GM19324 (cell line): ENCODE data around the gene S100A10.

Experiments
- ATAC-seq: cut with Tn5 transposase; IDR thresholded peaks from one replicate; pipeline ENCODE4 v1.9.1; 2021; ENCODE audit warnings: mild to moderate bottlenecking, moderate library complexity; ENCODE audit not compliant: unreplicated experiment, low FRiP score

The S100A10 gene

GRCh38 chr1:151968058-151968457, 25.6 kb downstream of the S100A10 start:
- no peak for ATAC-seq

DNA sequence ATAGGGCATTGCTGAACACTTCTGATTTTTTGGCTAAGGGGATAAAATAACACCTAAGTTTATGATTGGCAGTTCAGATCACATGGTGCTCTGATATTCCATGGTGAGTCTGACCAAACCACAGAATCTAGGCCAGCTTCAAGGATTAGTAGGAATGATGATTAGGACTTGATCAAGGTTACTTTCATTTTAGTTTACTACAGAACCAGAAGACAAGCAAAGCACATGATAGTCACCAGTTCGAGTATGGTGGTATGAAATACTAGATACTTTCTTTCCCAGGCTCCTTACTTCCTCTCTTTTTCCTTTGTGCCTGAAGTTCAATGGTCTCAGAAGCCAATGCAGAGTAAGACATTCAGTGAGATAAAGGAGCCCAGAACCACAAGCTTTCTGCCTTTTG, 26.6 kb downstream of the S100A10 start:
- no peak for ATAC-seq

DNA sequence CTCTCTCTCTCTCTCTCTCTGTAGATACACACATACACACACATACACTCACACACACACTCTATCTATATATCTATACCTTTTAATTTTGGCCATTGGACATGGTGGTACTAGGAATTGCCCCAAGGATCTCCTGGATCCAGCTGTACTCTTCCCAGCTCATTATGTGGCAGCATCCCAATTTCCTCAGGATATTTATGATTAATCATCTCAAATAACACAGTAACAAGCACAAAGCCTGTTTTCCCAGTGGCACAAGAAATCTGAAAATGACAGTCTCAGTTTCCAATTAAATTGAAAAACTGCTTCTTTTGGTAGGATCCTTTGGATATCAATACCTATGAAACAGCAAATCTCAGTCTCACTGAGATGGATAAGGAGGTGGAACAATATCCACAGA, 27.6 kb downstream of the S100A10 start:
- no peak for ATAC-seq

- no peak for ATAC-seq
Measured at GRCh38 chr1:151964510-151964909, 29.1 kb downstream of the S100A10 start.

DNA sequence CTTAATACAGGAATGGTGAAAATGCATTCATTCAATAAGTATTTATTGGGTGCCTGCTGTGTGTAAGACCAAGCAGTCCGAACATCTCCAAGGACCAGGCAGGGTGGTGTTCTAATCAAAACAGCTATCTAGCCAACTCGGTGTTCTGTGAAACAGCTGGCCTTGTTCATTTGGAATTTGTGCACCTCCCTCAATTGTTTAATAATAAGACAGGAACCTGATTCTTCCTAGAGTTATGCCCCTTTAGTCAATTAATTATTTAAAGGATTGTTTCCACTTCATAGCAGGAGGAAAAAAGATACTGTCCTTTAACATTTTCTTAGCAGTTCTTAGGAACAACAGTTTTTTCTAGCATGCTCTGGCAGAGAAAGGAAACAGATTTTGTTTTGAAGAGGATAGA, 30.4 kb downstream of the S100A10 start:
- ATAC-seq: no peak

- no peak for ATAC-seq
Measured at GRCh38 chr1:151961833-151962232, 31.8 kb downstream of the S100A10 start.

DNA sequence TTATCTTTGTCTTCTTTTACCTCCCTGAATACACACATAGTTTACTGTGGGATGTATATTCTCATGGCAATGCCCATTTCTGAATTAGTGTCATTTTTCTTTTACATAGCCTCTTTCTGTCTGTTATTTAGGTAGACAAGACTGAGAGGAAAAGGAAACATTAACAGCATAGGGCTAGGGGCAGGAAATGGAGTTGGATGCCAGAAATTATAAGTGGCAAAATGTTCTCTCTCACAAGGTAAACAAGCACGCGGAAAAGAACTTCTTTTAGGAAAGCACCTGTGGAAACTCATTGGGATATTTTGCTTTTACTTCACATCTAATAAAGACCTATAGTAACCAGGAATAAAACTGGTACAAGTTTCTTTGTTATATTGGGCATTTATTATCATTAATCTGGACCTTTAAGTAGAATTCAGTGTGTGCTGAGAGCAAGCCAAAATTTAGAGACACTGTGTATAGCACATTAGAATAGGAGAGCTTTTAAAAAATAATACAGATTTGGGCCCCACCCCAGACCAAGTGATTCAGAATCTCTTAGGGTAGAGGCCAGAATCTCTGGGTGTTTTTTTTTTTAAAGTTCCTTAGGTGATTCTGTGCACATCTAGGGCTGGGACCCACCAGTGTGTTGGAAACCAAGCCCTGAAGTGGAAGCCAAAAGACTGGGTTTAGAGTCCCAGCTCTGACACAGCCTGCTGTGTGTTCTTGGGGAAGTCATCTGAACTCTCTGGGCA, 32.7 kb downstream of the S100A10 start:
- no peak for ATAC-seq

- ATAC-seq: no peak
Measured at GRCh38 chr1:151958959-151959358, 34.7 kb downstream of the S100A10 start.

DNA sequence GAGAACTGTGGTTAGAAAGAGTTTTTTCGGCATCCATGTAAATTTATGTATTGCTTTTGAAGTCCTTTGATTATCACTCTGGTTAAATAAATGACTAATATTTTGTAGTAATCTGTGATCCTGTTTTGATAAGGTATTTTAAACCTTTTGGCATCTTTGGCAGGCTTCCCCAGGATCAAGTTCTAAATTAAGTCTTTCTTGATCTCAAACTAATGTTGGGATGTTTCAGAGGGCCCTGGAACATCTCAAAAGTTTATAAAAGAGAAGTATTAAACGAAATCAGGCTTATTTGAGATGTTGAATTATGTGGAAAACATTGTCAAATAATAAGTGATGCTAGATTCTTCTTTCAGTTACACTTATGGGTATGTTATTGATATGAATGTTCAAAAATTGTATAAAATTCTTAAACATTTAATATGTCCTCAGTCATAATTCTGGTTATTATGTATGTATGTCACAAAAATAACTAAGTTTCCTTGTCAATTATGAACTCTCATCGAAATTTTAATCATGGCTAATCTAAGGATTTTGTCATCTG, 36.6 kb downstream of the S100A10 start:
- no peak for ATAC-seq

DNA sequence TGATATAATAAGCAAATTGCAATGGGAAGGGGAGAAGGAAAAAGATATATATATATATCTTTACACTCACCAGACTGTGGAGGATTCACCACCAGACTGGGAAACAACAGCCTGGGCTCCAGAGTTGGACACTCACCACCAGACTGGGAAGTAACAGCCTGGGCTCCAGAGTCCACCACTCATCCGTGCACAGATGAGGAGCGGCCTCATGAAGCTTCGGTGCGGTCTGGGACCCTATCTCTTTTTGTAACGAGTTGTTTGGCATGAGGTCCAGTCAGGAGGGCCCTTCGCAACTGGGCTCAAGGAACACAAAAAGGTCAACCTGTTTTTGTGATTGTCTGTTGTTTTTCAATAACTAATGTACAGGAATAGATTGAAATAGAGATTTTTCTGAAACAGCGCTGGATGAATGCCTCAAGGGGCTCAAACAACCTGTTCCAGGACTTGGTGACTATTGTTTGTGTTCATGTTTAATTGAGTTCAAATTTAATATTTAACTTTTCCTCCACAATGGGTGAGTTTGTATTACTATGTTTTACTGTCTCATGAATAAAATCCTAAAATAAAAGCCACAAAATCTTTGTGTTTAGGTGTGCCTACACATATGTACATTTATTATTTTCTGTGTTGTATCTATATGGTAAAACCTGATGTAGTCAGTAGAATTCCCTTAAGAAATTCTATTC, 40.1 kb downstream of the S100A10 start:
- no peak for ATAC-seq

DNA sequence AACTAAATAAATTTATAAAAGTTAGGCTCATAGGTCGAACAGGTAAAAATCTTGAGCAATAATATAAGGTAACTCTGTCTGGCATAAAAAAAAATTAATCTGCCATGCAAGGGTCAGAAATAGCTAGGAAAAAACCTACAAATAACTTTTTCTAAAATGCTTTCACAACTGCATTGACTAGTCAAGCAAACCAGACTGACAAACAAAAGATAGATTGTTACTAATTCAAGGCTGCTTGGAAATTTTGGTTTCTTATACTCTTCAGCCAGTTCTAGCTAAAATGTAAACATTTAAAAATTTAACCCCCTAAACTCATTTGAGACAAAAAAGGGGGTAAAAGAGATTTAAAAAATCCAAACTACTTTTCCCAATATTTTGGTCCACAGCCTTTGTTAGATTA, 40.8 kb downstream of the S100A10 start:
- ATAC-seq: no peak

DNA sequence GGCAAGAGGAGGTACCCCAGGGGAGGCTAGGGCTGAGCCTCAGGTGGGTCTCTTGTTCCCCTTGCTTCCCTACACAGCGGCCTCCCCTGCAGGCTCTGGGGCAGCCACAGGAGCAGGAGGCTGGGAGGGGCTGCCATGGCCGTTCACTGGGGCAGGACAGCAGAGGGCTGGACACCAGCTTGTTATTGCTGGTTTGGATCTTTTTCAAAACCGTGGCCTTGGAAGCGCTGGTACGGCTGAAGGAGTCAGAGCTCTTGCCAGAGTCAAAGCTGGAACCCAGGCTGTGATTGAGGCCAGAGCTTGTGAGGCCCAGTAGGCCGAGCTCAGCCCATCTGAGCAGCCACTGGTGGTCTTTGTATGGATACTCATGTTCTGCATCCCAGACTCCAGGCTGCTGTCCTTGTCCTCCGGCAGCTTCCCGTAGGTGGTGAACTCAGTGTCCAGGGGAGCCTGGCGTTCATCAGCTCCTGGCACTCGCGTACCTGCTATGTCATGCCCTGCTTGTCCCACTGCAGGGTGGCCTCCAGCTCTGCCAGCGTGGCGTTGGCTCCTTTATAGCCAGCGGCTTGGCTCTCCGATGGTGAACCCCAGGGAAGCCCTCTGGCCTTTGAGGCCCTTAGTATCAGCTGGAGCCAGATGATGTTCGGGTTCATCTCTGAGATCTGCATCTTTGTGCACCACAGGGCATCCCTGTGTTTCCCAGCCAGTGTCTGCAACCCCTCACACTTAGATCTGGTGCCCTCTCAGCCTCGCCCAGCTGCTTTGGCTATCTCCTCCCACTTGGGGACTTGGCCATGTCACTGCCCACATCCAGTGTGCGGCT, 44.1 kb downstream of the S100A10 start:
- no peak for ATAC-seq

DNA sequence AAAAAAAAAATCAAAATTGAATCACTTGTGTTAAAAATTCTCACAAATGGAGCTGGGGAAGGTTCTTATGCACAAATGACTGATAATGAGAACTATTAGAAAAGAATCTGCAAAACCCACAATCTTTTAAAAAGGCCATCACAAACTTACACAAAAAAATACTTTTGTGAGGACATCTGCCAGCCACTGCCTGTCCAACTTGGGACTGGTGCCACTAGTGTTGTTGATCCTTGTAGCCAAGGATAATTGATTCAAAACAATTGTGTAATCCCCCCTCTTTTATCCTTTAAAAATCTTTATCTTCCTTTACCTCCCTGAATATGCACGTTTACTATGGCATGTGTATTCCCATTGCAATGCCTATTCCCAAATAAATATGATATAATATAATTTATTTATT, 45.2 kb downstream of the S100A10 start:
- no peak for ATAC-seq

- no peak for ATAC-seq
Measured at GRCh38 chr1:151947140-151947539, 46.5 kb downstream of the S100A10 start.

DNA sequence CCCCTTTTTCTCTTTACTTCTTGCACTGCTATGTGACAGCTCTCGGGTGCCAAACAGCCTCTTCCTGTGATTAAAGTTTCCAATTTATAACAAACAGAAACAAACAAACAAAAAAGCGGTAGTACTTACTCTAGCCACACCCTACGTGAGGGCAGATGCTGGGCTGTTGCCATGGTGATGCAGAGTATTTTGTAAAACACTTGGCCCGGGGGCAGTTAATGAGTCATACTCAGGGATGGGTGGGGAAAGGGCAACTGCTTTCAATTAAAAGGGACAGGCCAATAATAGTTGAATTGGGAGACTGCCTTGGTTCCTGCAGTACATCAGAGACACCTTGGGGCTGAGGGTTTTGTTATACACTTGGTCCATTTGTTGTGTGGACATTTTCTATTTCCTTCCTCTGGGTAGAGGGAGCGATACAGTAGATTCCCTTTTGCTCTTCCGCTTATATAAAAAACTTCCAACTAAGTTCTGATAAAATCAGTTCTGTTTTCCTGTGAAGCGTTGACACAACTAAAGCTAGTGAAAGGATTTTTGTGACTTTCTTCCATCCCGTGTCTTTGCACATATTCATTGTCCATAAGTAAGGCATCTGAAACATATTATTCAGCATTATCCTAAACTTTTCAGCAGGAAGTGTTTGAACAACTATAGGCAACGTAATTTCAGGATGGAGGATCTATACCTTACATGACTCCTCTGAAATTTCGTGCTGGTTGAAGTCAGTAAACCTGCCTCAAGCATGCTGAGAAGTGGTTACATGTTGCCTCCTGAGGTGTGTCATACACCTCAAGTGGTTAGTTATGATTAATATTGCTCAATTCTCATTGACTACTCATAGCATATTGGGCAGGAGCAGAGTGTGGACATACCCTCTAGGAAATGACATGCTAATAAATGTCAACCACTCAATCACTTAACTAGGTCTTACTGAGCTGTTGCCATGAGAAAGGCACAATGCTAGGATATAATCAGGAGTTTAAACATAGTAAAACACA, 47.6 kb downstream of the S100A10 start:
- ATAC-seq: no peak

DNA sequence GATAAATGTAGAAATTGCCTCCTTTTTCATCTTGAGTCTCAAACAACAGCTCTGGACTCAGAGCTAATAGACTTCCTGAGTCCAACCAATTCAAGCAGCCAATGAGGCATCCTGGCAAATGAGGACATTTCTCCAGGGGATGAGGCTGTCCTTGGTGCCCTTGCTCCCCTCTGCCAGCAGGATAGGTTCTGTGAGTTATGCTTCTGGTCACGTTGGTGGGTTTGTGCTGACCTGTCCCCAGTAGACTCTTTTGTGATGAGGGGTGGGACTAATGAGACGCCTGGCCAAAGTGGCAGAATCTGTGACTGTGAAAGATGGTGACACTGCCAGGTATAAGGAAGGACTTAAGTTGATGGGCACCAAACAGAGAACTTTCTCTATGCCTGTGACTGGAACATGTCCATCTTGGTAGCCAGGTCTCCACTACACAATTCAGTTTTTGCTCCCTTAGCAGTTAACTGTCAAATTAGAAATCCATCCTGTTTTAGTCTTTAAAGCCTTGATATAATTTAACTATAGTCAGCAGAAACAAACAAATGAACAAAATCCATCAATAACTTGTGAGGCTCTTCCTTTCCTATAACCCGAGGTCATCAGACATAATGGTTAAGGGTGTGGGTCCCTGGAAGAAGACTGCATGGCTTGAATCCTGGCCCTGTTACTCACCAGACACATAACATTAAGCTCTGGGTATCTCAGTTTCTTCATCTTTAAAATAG, 48.6 kb downstream of the S100A10 start:
- ATAC-seq: no peak

DNA sequence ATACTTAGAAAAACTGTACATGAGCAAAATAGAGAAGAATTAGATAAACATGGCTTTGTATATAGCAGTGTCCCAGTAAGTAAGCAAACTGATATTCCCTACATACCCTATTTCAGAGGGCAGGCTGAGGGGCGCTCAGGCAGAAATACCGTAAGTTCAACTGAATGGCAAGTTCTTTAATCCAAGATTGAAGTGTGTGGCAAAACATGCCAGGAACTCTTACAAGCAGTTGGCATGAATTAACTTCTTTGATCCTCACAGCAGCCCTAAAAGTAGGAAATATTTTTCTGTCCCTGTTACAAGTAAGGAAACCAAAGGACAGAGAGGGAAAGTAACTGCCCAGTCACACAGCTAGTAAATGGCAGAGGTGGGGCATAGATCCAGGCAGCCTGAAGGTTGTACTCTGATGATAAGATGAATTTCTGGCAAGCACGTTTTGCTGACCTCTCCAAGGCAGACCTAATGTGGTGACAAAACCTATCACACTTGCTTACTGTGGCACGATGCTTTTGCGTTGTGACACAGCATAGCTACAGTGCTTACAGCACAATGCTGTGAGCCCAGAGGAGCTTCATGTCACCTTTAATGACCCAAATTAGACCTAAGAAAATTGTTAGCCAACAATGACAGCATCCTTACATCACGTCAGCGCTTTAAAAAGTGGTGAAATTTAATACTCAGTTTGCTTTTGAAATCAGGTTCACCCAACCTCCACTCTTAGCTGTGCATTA, 49.4 kb downstream of the S100A10 start:
- ATAC-seq: no peak

DNA sequence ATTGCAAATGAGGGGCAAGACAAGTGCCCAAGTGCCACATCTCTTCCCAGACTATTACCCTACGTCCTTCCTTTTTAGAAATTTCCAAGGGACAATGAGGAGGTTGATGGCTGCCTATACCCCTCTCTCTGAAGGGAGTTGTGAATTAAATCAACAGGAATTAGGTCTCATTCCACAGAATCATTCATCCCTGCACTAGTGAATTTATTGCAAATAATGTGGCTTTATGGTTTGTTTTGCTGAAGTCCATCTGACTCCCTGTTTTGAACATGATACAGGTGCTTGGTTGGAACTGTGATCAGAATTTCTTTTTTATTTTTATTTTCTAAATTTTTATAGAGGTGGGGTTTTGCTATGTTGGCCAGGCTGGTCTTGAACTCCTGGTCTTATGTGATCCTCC, 50.1 kb downstream of the S100A10 start:
- ATAC-seq: no peak

DNA sequence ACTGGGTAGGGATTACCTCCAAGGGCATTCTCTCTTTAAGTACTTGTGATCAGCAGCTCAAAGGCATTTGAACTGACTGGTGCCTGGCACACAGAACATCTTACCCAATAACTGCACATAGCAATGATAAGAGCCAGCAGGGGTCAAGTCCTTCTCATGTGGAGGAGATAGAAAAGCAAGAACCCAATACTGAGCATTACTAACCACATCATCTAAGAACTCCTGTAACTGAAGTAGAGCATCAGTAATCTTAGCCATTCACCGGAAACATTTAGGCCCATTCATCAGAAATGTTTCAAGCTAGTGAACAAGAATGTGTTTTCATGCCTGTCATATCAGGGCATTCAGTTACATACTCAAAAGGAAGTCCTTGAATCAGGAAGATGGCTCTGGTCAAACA, 50.8 kb downstream of the S100A10 start:
- no peak for ATAC-seq
